HG03432 (cell line): ENCODE measurements around the gene RANBP3.
"Not testable (repeated sequence)": the region's sequence is repeated elsewhere in the genome, so short reads cannot be mapped to it uniquely, and the experiment has no call there.

ENCODE experiments used
- ATAC-seq: cut with Tn5 transposase; IDR thresholded peaks from one replicate; pipeline ENCODE4 v1.9.1; 2021; ENCODE audit warnings: mild to moderate bottlenecking, moderate library complexity; ENCODE audit not compliant: unreplicated experiment

Gene RANBP3

GRCh38 chr19:5977785-5978605 is at the start of gene RANBP3:
Gene RANBP3 (minus strand): TSS chr19:5978140. CDS start chr19:5978082, 58 bp downstream.
- ATAC-seq = peak; percentile 84

- no peak for ATAC-seq
Observed at GRCh38 chr19:6026390-6027227, 48.7 kb upstream of the RANBP3 start.

- not testable (repeated sequence) for ATAC-seq
Observed at GRCh38 chr19:6024756-6025155, 46.8 kb upstream of the RANBP3 start.

GRCh38 chr19:6023936-6024335 is 46.0 kb upstream of the RANBP3 start:
- ATAC-seq = no peak

GRCh38 chr19:6023085-6023682 is 45.2 kb upstream of the RANBP3 start:
- ATAC-seq = no peak

- ATAC-seq = no peak
Observed at GRCh38 chr19:6022570-6023064, 44.7 kb upstream of the RANBP3 start.

- ATAC-seq = no peak
Observed at GRCh38 chr19:6021878-6022569, 44.1 kb upstream of the RANBP3 start.

GRCh38 chr19:6020972-6021805 is 43.2 kb upstream of the RANBP3 start:
- ATAC-seq = no peak

- no peak for ATAC-seq
Observed at GRCh38 chr19:6020166-6020882, 42.4 kb upstream of the RANBP3 start.

- no peak for ATAC-seq
Observed at GRCh38 chr19:6018786-6019185, 40.8 kb upstream of the RANBP3 start.

- no peak for ATAC-seq
Observed at GRCh38 chr19:6017576-6017975, 39.6 kb upstream of the RANBP3 start.

GRCh38 chr19:6015841-6016545 is 38.1 kb upstream of the RANBP3 start:
- no peak for ATAC-seq

- no peak for ATAC-seq
Observed at GRCh38 chr19:6014551-6015135, 36.7 kb upstream of the RANBP3 start.

- ATAC-seq = no peak
Observed at GRCh38 chr19:6012426-6013170, 34.7 kb upstream of the RANBP3 start.

GRCh38 chr19:6011794-6012193 is 33.9 kb upstream of the RANBP3 start:
- ATAC-seq = no peak

- no peak for ATAC-seq
Observed at GRCh38 chr19:6011206-6011605, 33.3 kb upstream of the RANBP3 start.

GRCh38 chr19:6010107-6010506 is 32.2 kb upstream of the RANBP3 start:
- ATAC-seq = no peak

GRCh38 chr19:6007866-6008265 is 29.9 kb upstream of the RANBP3 start:
- ATAC-seq = no peak
